Ishikawa (cell line): Measurements from ENCODE around the gene ADPRM.

ENCODE experiments used
- CEBPB ChIP-seq: IDR thresholded peaks from 2 replicates; pipeline ENCODE4 v1.6.1; 2012
- CREB1 ChIP-seq: IDR thresholded peaks from 2 replicates; pipeline ENCODE4 v1.6.1; 2012; ENCODE audit warnings: low read depth
- EP300 ChIP-seq: IDR thresholded peaks from 2 replicates; pipeline ENCODE4 v1.6.1; 2012; ENCODE audit warnings: borderline replicate concordance
- FOXM1 ChIP-seq: IDR thresholded peaks from 2 replicates; pipeline ENCODE4 v1.6.1; 2012; ENCODE audit warnings: low read depth, borderline replicate concordance
- RAD21 ChIP-seq: IDR thresholded peaks from 2 replicates; pipeline ENCODE4 v1.6.1; 2012; ENCODE audit warnings: low read depth
- TAF1 ChIP-seq: IDR thresholded peaks from 2 replicates; pipeline ENCODE4 v1.6.1; 2012; ENCODE audit warnings: low read depth, mild to moderate bottlenecking
- TEAD4 ChIP-seq: IDR thresholded peaks from 2 replicates; pipeline ENCODE4 v1.6.1; 2012

DNA sequence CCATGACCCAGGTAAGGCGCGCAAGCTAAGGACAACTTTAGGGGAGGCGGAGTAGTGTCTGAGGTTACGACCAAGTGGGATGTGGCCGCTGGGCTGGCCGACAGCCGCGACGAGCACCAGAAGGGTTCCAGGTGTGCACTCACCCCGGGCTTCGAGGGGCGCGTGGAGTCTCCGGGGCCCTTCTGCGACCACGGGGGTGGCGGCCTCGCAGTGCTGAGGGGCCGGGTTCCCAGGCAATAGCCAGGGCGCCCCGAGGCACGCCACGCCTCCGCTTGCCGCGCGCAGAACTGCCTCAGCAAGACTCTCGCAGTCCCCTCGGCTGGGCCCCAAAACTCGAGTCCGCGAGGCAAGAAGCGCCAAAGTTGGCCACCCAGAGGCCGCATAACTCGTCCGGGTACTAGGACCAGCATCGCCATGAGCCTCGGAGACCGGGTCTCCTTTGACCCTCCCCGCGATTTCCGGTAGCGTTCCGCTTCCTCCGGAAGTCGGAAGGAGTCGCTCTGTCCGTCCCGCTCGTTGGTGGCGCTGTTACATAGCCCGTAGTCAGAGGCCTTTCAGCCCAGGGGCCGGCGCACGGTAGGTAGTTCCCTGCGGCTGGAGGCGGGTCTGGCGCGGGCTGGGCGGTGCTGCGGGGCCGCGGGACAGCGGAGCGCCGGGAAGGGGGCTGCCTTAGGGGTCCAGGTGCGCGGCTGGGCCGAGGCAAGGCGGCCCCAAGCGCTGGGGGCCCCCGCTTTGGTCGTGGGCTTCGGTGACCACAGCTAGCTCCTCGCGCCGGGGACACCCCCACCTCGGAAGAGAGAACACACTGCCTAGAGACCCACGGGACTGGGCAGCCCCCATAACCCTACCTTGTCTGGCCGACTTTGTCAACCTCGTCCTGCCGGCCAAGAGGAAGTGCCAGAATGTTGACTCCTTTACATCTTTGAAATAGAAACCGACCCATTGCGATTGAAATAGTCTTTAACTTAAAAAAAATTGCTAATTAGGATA lies at the start of gene ADPRM, which contains the start of gene SCO1:
- no peak for TF ChIP-seq CEBPB
- peak; percentile 93 for TF ChIP-seq TAF1
- no peak for TF ChIP-seq FOXM1
- no peak for TF ChIP-seq EP300
- no peak for TF ChIP-seq CREB1
- no peak for TF ChIP-seq TEAD4
- no peak for TF ChIP-seq RAD21
